SK-N-SH treated with all-trans-retinoic acid at 6 μM for 48 hours (cell line): ENCODE data around the gene MMP14.

ENCODE experiments used
- ATAC-seq: fragments of 200-7000 bp; cut with Tn5 transposase; 3 replicates; pipeline ENCODE4 v1.9.1; 2020; ENCODE audit warnings: mild to moderate bottlenecking, moderate library complexity
- ARNTL ChIP-seq: fragments of 450-650 bp; formaldehyde crosslinking; IDR thresholded peaks from 2 replicates; pipeline ENCODE4 v1.5.0; 2020; ENCODE audit warnings: low read depth, mild to moderate bottlenecking, moderate library complexity, borderline replicate concordance
- BACH2 ChIP-seq: fragments of 250-450 bp; sonication (Bioruptor Pico); IDR thresholded peaks from 2 replicates; pipeline ENCODE4 v1.9.0; 2021; ENCODE audit warnings: mild to moderate bottlenecking, borderline replicate concordance
- CSDC2 ChIP-seq: fragments of 250-450 bp; sonication (Bioruptor Pico); IDR thresholded peaks from 2 replicates; pipeline ENCODE4 v1.5.0; 2020; ENCODE audit warnings: mild to moderate bottlenecking, moderate library complexity
- GLIS3 ChIP-seq: fragments of 250-450 bp; sonication (Bioruptor Pico); IDR thresholded peaks from 2 replicates; pipeline ENCODE4 v1.5.0; 2020; ENCODE audit warnings: mild to moderate bottlenecking, moderate library complexity
- ISL1 ChIP-seq: fragments of 250-450 bp; sonication (Bioruptor Pico); IDR thresholded peaks from 2 replicates; pipeline ENCODE4 v2.1.2; 2022; ENCODE audit warnings: mild to moderate bottlenecking, moderate library complexity
- OSR1 ChIP-seq: fragments of 250-450 bp; sonication (Bioruptor Pico); IDR thresholded peaks from 2 replicates; pipeline ENCODE4 v1.8.0; 2022; ENCODE audit warnings: moderate library complexity, mild to moderate bottlenecking, inconsistent platforms
- PPARA ChIP-seq: fragments of 250-450 bp; sonication (Bioruptor Pico); IDR thresholded peaks from 2 replicates; pipeline ENCODE4 v1.5.0; 2020; ENCODE audit warnings: mild to moderate bottlenecking, borderline replicate concordance
- RARB ChIP-seq: fragments of 250-450 bp; sonication (Bioruptor Pico); IDR thresholded peaks from 2 replicates; pipeline ENCODE4 v1.8.0; 2021; ENCODE audit warnings: mild to moderate bottlenecking, moderate library complexity
- SNAI2 ChIP-seq: fragments of 250-450 bp; sonication (Bioruptor Pico); IDR thresholded peaks from 2 replicates; pipeline ENCODE4 v1.5.0; 2020; ENCODE audit warnings: mild to moderate bottlenecking, moderate library complexity
- TCF4 ChIP-seq: fragments of 250-450 bp; sonication (Bioruptor Pico); IDR thresholded peaks from 2 replicates; pipeline ENCODE4 v1.8.0; 2021; ENCODE audit warnings: mild to moderate bottlenecking, moderate library complexity, borderline replicate concordance
- TOX ChIP-seq: fragments of 250-450 bp; sonication (Bioruptor Pico); IDR thresholded peaks from 2 replicates; pipeline ENCODE4 v1.8.0; 2021; ENCODE audit warnings: mild to moderate bottlenecking, moderate library complexity, borderline replicate concordance
- ZFP3 ChIP-seq: fragments of 250-450 bp; sonication (Bioruptor Pico); IDR thresholded peaks from 2 replicates; pipeline ENCODE4 v1.5.0; 2020; ENCODE audit warnings: mild to moderate bottlenecking, moderate library complexity
- ZFP30 ChIP-seq: fragments of 450-650 bp; formaldehyde crosslinking; IDR thresholded peaks from 2 replicates; pipeline ENCODE4 v1.5.0; 2022; ENCODE audit warnings: mild to moderate bottlenecking, moderate library complexity
- ZNF565 ChIP-seq: fragments of 450-650 bp; formaldehyde crosslinking; conservative IDR thresholded peaks from 2 replicates; pipeline ENCODE4 v1.5.0; 2020; ENCODE audit warnings: low read depth, mild to moderate bottlenecking, moderate library complexity
- ZNF70 ChIP-seq: fragments of 450-650 bp; formaldehyde crosslinking; IDR thresholded peaks from 2 replicates; pipeline ENCODE4 v1.5.0; 2020; ENCODE audit warnings: mild to moderate bottlenecking, moderate library complexity
- ZNF8 ChIP-seq: fragments of 450-650 bp; formaldehyde crosslinking; IDR thresholded peaks from 2 replicates; pipeline ENCODE4 v1.5.0; 2020; ENCODE audit warnings: mild to moderate bottlenecking, moderate library complexity
- TF ChIP-seq, protein P1 (sequence below): fragments of 250-450 bp; sonication (Bioruptor Pico); IDR thresholded peaks from 2 replicates; pipeline ENCODE4 v1.5.0; 2020; ENCODE audit warnings: mild to moderate bottlenecking, moderate library complexity
- TF ChIP-seq, protein P2 (sequence below): fragments of 250-450 bp; sonication (Bioruptor Pico); IDR thresholded peaks from 2 replicates; pipeline ENCODE4 v1.8.0; 2020; ENCODE audit warnings: mild to moderate bottlenecking, moderate library complexity, borderline replicate concordance
- TF ChIP-seq, protein P3 (sequence below): fragments of 250-450 bp; sonication (Bioruptor Pico); IDR thresholded peaks from 2 replicates; pipeline ENCODE4 v1.5.1; 2020; ENCODE audit warnings: low read depth, mild to moderate bottlenecking, moderate library complexity

Gene MMP14

DNA sequence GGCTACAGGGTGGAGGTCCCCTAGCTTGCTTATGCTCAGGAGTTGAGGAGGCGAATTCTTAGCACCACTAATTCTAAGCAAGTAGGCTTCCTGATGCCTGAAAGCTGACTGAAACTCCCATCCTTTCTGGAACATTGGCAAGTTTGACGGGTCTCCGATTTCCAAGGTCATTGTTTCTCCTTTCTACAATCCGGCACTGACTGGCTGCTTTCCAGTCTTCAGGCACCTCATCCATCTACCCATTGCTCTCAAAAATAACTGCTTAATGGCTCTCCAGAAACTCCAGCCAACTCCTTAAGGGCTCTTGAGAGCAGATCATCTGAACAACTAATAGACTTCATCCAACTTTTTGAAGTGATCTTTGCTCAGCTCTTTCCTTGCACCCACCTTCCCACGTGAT lies 60.0 kb downstream of the MMP14 start (continued):
- TF ChIP-seq TOX = no peak

DNA sequence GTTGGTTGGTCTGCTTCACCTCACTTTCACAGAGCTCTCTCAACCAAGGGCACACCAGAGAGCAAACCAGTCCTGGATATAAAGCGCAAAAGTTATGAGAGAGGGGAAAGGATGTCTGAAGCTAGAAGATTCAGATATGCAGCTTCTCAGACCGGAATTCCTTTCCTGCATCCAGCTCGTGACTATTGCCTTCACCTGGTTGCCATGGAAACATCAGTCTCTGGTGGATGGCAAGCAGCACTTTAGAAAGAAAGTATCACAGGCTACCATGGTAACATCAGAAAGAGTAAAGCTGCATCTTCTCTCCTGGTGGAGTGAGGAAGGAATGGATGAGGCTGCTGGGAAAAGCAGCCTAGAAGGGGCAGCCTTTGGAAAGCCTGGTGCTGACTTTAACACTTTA lies 60.4 kb downstream of the MMP14 start:
- TF ChIP-seq, protein P1, sequence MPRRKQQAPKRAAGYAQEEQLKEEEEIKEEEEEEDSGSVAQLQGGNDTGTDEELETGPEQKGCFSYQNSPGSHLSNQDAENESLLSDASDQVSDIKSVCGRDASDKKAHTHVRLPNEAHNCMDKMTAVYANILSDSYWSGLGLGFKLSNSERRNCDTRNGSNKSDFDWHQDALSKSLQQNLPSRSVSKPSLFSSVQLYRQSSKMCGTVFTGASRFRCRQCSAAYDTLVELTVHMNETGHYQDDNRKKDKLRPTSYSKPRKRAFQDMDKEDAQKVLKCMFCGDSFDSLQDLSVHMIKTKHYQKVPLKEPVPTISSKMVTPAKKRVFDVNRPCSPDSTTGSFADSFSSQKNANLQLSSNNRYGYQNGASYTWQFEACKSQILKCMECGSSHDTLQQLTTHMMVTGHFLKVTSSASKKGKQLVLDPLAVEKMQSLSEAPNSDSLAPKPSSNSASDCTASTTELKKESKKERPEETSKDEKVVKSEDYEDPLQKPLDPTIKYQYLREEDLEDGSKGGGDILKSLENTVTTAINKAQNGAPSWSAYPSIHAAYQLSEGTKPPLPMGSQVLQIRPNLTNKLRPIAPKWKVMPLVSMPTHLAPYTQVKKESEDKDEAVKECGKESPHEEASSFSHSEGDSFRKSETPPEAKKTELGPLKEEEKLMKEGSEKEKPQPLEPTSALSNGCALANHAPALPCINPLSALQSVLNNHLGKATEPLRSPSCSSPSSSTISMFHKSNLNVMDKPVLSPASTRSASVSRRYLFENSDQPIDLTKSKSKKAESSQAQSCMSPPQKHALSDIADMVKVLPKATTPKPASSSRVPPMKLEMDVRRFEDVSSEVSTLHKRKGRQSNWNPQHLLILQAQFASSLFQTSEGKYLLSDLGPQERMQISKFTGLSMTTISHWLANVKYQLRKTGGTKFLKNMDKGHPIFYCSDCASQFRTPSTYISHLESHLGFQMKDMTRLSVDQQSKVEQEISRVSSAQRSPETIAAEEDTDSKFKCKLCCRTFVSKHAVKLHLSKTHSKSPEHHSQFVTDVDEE (CRISPR knock-in tag) = no peak
- TF ChIP-seq, protein P2, sequence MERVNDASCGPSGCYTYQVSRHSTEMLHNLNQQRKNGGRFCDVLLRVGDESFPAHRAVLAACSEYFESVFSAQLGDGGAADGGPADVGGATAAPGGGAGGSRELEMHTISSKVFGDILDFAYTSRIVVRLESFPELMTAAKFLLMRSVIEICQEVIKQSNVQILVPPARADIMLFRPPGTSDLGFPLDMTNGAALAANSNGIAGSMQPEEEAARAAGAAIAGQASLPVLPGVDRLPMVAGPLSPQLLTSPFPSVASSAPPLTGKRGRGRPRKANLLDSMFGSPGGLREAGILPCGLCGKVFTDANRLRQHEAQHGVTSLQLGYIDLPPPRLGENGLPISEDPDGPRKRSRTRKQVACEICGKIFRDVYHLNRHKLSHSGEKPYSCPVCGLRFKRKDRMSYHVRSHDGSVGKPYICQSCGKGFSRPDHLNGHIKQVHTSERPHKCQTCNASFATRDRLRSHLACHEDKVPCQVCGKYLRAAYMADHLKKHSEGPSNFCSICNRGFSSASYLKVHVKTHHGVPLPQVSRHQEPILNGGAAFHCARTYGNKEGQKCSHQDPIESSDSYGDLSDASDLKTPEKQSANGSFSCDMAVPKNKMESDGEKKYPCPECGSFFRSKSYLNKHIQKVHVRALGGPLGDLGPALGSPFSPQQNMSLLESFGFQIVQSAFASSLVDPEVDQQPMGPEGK (CRISPR knock-in tag) = no peak
- TF ChIP-seq BACH2 = no peak
- no peak for TF ChIP-seq ZNF70 (CRISPR knock-in tag)
- no peak for TF ChIP-seq ZFP30 (CRISPR knock-in tag)
- no peak for TF ChIP-seq TCF4 (CRISPR knock-in tag)
- no peak for TF ChIP-seq ISL1
- no peak for TF ChIP-seq ZNF8 (CRISPR knock-in tag)
- TF ChIP-seq GLIS3 (CRISPR knock-in tag) = no peak
- TF ChIP-seq OSR1 (CRISPR knock-in tag) = no peak
- TF ChIP-seq ZNF565 = no peak
- TF ChIP-seq SNAI2 (CRISPR knock-in tag) = no peak
- no peak for TF ChIP-seq RARB (CRISPR knock-in tag)
- TF ChIP-seq ARNTL = no peak
- no peak for ATAC-seq

DNA sequence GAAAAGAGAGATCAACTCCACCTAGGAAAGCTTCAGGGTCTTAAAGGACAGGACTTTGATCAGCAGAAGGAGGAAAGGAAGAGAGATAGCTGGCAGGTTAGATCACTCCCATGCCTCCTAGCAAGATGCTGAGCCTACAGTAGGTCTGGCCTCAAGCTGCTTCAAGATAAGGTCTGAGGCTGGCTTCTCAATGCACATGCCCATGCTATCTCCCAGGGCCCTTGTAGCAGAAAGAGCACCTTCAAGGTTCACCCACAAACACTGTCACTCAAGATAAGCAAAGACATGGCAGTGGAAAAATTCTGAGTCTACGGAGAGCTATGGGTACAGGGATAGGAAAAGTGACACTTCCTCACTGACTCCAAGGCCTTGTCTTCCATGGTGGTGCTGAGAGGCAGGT lies 61.0 kb downstream of the MMP14 start:
- TF ChIP-seq CSDC2 = no peak
- TF ChIP-seq PPARA (CRISPR knock-in tag) = no peak
- TF ChIP-seq SNAI2 (CRISPR knock-in tag) = no peak
- no peak for TF ChIP-seq RARB (CRISPR knock-in tag)
- no peak for TF ChIP-seq ZFP30 (CRISPR knock-in tag)
- TF ChIP-seq ZFP3 (CRISPR knock-in tag) = no peak
- TF ChIP-seq TOX = no peak
- TF ChIP-seq, protein P3, sequence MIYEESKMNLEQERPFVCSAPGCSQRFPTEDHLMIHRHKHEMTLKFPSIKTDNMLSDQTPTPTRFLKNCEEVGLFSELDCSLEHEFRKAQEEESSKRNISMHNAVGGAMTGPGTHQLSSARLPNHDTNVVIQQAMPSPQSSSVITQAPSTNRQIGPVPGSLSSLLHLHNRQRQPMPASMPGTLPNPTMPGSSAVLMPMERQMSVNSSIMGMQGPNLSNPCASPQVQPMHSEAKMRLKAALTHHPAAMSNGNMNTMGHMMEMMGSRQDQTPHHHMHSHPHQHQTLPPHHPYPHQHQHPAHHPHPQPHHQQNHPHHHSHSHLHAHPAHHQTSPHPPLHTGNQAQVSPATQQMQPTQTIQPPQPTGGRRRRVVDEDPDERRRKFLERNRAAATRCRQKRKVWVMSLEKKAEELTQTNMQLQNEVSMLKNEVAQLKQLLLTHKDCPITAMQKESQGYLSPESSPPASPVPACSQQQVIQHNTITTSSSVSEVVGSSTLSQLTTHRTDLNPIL = no peak
- ATAC-seq = no peak
